ENCODE measurements around the gene NLN.
"Not testable (repeated sequence)": the region's sequence is repeated elsewhere in the genome, so short reads cannot be mapped to it uniquely, and the experiment has no call there.

The NLN gene

GRCh38 chr5:65721720-65722574, at the start of gene NLN, which contains the start of gene SGTB:
TSS of gene NLN (plus strand) at chr5:65722205. CDS start at chr5:65722374, 169 bp downstream.
TSS of gene SGTB (minus strand) at chr5:65722109. CDS start at chr5:65720807, 1,302 bp downstream.
- Mint-ChIP-seq H3K27me3 (ENCODE audit: low read depth) (no peaks in the 10 kb centered on the region), H3K9me3 (no peaks in the 10 kb centered on the region), H3K27ac (peak within 1 kb of the TSS; percentile 94), H3K4me3 (peak within 1 kb of the TSS; percentile 94), H3K36me3 (ENCODE audit: low read depth) (peaks cover 6% of the 10 kb centered on the region), H3K4me1 (ENCODE audit: low read depth) (peaks cover 31% of the 10 kb centered on the region)

DNA sequence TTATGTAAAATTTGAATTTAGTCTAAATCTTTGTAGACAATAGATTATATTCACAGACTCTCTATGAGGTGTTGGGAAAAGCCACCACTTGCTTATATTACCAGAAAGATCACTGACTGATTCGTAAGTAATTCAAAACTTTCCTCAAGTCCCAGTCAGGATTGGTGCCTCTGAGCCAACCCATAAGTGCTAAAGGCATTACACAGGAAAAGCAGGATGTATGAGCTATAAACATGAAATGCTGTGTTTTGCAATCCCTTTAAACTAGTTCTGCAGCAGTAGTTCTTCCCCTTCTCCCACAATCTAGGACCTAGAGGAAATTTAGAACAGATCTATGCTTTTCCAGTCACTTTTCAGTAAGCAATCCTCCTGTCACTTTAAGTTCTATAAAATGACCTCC, 49.2 kb upstream of the NLN start:
- Mint-ChIP-seq H3K36me3 (ENCODE audit: low read depth) (peaks cover 17% of the 10 kb centered on the region), H3K4me3 (no peak overlapping the region), H3K27ac (no peak overlapping the region), H3K9me3 (no peaks in the 10 kb centered on the region), H3K27me3 (ENCODE audit: low read depth) (no peaks in the 10 kb centered on the region), H3K4me1 (ENCODE audit: low read depth) (no peaks in the 10 kb centered on the region)

- peaks cover 24% of the 10 kb centered on the region for H3K36me3 Mint-ChIP-seq (ENCODE audit: low read depth)
- H3K27me3 Mint-ChIP-seq (ENCODE audit: low read depth): no peaks in the 10 kb centered on the region
- no peaks in the 10 kb centered on the region for H3K9me3 Mint-ChIP-seq
- no peak overlapping the region for H3K27ac Mint-ChIP-seq
- peaks cover 1% of the 10 kb centered on the region for H3K4me1 Mint-ChIP-seq (ENCODE audit: low read depth)
- H3K4me3 Mint-ChIP-seq: no peak overlapping the region
These were observed 47.3 kb upstream of the NLN start for GRCh38 chr5:65674749-65675148.

DNA sequence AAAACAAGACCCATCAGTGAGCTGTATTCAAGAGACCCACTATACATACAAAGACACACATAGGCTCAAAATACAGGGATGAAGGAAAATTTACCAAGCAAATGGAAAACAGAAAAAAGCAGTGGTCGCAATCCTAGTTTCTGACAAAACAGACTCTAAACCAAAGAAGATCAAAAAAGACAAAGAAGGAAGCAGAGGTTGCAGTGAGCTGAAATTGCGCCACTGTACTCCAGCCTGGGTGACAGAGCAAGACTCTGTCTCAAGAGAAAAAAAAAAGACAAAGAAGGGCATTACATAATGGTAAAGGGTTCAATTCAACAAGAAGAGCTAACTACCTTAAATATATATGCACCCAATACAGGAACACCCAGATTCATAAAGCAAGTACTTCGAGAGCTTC, 45.9 kb upstream of the NLN start:
- H3K27me3 Mint-ChIP-seq (ENCODE audit: low read depth); H3K27ac Mint-ChIP-seq; H3K4me3 Mint-ChIP-seq; H3K4me1 Mint-ChIP-seq (ENCODE audit: low read depth); H3K9me3 Mint-ChIP-seq: not testable (repeated sequence)
- peaks cover 30% of the 10 kb centered on the region for H3K36me3 Mint-ChIP-seq (ENCODE audit: low read depth)

- Mint-ChIP-seq H3K4me3 (no peak overlapping the region), H3K4me1 (ENCODE audit: low read depth) (peaks cover 3% of the 10 kb centered on the region), H3K9me3 (no peaks in the 10 kb centered on the region), H3K27me3 (ENCODE audit: low read depth) (no peaks in the 10 kb centered on the region), H3K27ac (no peak overlapping the region), H3K36me3 (ENCODE audit: low read depth) (peaks cover 44% of the 10 kb centered on the region)
These were observed 39.9 kb upstream of the NLN start for GRCh38 chr5:65682148-65682547.

GRCh38 chr5:65693121-65693520, 28.9 kb upstream of the NLN start:
- Mint-ChIP-seq H3K4me1 (ENCODE audit: low read depth) (no peaks in the 10 kb centered on the region), H3K27me3 (ENCODE audit: low read depth) (no peaks in the 10 kb centered on the region), H3K4me3 (no peak overlapping the region), H3K27ac (no peak overlapping the region), H3K9me3 (no peaks in the 10 kb centered on the region), H3K36me3 (ENCODE audit: low read depth) (peaks cover 8% of the 10 kb centered on the region)

DNA sequence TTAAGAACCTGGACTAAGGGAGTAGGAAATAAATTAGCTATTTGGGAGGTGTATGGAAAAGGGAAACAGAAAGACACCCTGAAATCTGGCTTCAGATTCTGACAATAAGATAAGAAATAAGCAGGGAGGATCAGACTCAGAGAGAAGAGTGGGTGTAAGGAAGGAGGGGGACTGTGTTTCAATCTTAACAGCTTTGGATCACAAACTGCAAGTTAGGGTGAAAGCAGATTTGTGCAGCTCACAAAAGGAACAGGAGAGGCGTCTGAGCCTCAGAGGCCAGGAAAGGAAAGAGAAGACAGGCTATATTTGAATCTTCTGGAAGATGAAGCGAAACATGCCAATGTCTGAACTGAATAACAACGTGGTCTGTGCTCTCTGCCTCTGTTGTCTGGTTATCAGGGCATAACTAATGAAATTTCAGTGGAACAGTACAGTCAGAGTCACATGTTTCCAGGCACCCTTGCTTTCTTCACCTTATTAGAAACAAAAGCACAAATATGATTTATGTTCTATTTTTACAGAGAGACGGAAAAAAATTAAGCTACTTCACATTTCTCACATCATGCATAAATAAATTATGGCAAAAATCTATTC, 26.7 kb upstream of the NLN start:
- H3K27ac Mint-ChIP-seq: no peak overlapping the region
- peaks cover 3% of the 10 kb centered on the region for H3K9me3 Mint-ChIP-seq

DNA sequence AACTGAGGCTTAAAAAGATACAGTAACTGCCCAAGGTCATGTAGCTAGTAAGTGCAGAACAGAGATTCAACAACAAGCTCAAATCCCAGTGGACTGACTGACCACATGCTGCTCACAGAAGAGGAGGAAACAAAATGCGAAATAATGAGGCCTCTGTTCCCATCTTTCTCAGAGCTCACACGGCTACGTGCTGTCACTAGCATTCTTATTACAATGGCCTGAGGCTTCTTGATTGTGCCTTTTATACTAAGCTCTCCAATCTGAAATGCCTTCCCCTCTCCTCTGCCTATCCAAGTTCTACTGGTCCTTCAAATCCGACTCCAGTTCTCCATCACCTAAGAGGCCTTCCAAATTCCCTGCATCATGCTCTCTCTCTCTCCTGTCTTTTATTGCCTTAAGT, 26.1 kb upstream of the NLN start:
- Mint-ChIP-seq H3K9me3 (peaks cover 3% of the 10 kb centered on the region), H3K36me3 (ENCODE audit: low read depth) (peaks cover 20% of the 10 kb centered on the region), H3K4me1 (ENCODE audit: low read depth) (no peaks in the 10 kb centered on the region), H3K27me3 (ENCODE audit: low read depth) (no peaks in the 10 kb centered on the region), H3K4me3 (no peak overlapping the region), H3K27ac (no peak overlapping the region)

More for the DNA sequence above, 26.7 kb upstream of the NLN start:
- Mint-ChIP-seq H3K36me3 (ENCODE audit: low read depth) (peaks cover 23% of the 10 kb centered on the region), H3K4me3 (no peak overlapping the region), H3K27me3 (ENCODE audit: low read depth) (no peaks in the 10 kb centered on the region), H3K4me1 (ENCODE audit: low read depth) (no peaks in the 10 kb centered on the region)

GRCh38 chr5:65696892-65697291, 25.1 kb upstream of the NLN start:
- Mint-ChIP-seq H3K27me3 (ENCODE audit: low read depth) (no peaks in the 10 kb centered on the region), H3K36me3 (ENCODE audit: low read depth) (peaks cover 21% of the 10 kb centered on the region), H3K4me3 (no peak overlapping the region), H3K9me3 (peaks cover 3% of the 10 kb centered on the region), H3K27ac (no peak overlapping the region), H3K4me1 (ENCODE audit: low read depth) (no peaks in the 10 kb centered on the region)

GRCh38 chr5:65699338-65699737, 22.7 kb upstream of the NLN start:
- peaks cover 3% of the 10 kb centered on the region for H3K9me3 Mint-ChIP-seq
- H3K4me1 Mint-ChIP-seq (ENCODE audit: low read depth): no peaks in the 10 kb centered on the region
- no peaks in the 10 kb centered on the region for H3K27me3 Mint-ChIP-seq (ENCODE audit: low read depth)
- H3K27ac Mint-ChIP-seq: no peak overlapping the region
- H3K36me3 Mint-ChIP-seq (ENCODE audit: low read depth): peaks cover 28% of the 10 kb centered on the region
- H3K4me3 Mint-ChIP-seq: no peak overlapping the region

DNA sequence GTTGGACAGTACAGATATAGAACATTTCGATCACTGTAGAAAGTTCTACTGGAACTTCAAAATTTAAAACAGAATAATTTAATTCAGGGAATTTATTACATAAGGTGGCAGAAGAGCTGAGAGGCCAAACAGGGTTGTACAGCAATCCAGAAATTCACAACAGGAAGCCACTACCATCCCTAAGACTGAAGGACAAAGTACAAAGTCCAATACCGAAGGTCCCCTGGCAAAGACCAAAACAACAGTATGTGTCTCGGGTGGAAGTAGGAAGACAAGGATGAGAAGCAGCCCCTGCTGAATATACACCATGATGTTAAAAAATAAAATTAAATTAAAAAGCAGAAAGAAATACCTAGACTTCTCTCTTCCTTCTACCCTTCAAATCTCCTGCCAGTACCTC, 20.0 kb upstream of the NLN start:
- peaks cover 30% of the 10 kb centered on the region for H3K36me3 Mint-ChIP-seq (ENCODE audit: low read depth)
- no peaks in the 10 kb centered on the region for H3K4me1 Mint-ChIP-seq (ENCODE audit: low read depth)
- H3K4me3 Mint-ChIP-seq: no peak overlapping the region
- H3K27ac Mint-ChIP-seq: no peak overlapping the region
- H3K27me3 Mint-ChIP-seq (ENCODE audit: low read depth): no peaks in the 10 kb centered on the region
- peaks cover 3% of the 10 kb centered on the region for H3K9me3 Mint-ChIP-seq

DNA sequence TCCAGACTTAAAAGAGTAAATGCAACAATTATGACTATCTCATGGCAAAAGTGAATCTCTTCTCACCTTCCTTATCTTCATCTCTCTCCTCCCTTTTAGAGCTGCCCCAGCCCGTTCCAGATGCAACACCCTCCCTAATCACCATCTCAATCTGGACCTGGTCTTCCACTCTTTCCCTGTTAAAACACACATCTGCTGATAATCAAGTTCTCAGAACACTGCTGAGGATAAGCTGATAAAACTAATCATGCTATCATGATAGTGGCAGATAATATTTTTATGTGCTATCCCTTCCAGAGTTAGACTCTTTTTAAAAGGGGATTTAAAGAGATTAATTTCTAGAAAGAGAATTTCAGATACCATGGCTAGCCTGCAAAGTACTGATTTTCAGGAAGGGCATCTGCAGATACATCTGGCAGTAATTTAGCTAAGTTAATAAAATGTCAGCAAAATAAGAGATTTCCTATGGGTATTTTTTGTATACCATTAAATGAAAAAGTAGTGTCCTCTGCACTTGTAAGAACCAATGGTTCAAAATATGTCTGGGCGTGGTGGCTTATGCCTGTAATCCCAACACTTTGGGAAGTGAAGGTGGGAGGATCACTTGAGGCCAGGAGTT, 17.3 kb upstream of the NLN start:
- Mint-ChIP-seq H3K4me3 (no peak overlapping the region), H3K27ac (no peak overlapping the region), H3K9me3 (no peaks in the 10 kb centered on the region), H3K4me1 (ENCODE audit: low read depth) (no peaks in the 10 kb centered on the region), H3K27me3 (ENCODE audit: low read depth) (no peaks in the 10 kb centered on the region), H3K36me3 (ENCODE audit: low read depth) (peaks cover 22% of the 10 kb centered on the region)

DNA sequence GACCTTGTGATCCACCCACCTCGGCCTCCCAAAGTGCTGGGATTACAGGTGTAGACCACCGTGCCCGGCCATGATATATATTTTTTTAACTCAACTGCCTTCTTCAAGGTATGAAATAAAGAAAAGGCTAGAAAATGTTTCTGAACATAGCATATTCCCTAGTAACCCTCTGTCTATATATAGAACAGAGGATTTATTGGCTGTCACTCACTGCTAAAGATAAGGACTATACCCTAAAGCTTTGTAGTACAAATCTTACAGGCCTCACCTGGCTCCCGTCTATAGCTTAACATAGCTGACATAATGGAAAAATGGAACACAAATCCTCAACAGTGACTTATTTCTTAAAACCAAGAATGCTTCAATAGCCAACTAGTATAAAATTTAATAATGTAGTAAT, 14.3 kb upstream of the NLN start:
- peaks cover 18% of the 10 kb centered on the region for H3K36me3 Mint-ChIP-seq (ENCODE audit: low read depth)
- H3K9me3 Mint-ChIP-seq: no peaks in the 10 kb centered on the region
- no peaks in the 10 kb centered on the region for H3K27me3 Mint-ChIP-seq (ENCODE audit: low read depth)
- peaks cover 1% of the 10 kb centered on the region for H3K4me1 Mint-ChIP-seq (ENCODE audit: low read depth)
- no peak overlapping the region for H3K27ac Mint-ChIP-seq
- no peak overlapping the region for H3K4me3 Mint-ChIP-seq

DNA sequence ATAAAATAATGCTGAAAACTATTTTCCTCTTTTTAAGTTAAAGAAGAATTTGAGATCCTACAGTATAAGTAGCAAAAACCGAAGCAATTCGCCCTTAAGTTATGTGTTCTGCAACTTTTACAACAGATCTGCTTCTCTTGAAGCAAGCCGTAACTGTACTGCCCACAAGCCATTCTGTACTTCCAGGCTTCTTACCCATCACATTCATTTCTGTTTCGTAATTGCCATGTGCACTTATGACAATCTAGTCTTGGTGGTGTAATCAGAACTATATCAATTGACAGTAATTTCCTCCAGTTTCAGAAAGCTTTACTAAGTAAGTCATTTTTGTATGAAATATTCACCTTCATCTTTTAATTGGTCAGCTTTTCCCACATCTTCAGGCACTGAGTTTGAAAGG, 13.9 kb upstream of the NLN start:
- Mint-ChIP-seq H3K9me3 (no peaks in the 10 kb centered on the region), H3K36me3 (ENCODE audit: low read depth) (peaks cover 19% of the 10 kb centered on the region), H3K4me1 (ENCODE audit: low read depth) (peaks cover 2% of the 10 kb centered on the region), H3K27me3 (ENCODE audit: low read depth) (no peaks in the 10 kb centered on the region), H3K4me3 (no peak overlapping the region), H3K27ac (no peak overlapping the region)
